Measurements from ENCODE around the gene PIH1D2. TPM values are rescaled to one million over a fixed set of nuclear protein-coding genes. Genes with fewer than 3 reads are reported as not detected.

Gene PIH1D2
- total RNA-seq, 2 donors from 2014 or later, result 1.3 TPM; not detected in 1

DNA sequence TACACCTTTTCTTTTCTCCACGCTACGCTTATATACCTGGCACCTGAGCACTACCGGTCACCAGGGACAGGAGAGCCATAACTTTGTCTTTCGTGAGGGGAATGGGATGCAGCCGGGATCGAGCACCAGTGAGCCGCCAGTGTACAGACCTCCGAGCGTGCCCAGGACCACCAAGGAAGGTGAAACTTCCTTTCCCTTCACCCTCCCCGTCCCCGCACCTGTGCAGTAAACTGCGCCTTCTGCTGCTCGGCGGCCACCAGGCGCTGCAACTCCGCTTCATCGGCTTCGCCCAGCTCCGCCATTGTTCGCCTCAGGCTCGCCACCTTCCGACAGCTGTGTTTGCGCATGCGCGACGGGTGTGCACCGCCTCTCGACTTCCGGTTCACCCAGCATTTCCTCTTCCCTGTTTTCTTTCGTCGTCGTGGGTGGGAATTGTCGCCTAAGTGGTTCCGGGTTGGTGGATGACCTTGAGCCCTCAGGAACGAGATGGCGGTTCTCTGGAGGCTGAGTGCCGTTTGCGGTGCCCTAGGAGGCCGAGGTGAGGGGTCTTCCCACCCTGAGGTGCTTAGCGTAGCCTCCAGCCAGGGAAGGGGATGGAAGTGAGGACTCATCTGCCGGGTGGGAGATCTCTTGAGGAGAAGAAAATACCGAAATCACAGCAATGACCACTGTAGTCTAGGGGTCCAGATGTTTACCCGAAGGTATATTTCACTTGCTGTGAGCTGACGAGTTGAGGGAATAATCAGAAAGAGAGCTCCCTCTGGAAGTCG, 12.8 kb upstream of the PIH1D2 start, which contains the start of the genes SDHD and TIMM8B:
Gene SDHD (plus strand): TSS at position 452 of the 770 bp plus-strand sequence. CDS start 35 bp downstream, at position 487.
Gene TIMM8B (minus strand): TSS at position 335 of the 770 bp plus-strand sequence. CDS start 33 bp downstream, at position 302.
- peak; percentile 21 to 81 (median 75) for TF ChIP-seq POLR2A (IDR thresholded peaks at IDR 0.05)
- TF ChIP-seq, protein P1, sequence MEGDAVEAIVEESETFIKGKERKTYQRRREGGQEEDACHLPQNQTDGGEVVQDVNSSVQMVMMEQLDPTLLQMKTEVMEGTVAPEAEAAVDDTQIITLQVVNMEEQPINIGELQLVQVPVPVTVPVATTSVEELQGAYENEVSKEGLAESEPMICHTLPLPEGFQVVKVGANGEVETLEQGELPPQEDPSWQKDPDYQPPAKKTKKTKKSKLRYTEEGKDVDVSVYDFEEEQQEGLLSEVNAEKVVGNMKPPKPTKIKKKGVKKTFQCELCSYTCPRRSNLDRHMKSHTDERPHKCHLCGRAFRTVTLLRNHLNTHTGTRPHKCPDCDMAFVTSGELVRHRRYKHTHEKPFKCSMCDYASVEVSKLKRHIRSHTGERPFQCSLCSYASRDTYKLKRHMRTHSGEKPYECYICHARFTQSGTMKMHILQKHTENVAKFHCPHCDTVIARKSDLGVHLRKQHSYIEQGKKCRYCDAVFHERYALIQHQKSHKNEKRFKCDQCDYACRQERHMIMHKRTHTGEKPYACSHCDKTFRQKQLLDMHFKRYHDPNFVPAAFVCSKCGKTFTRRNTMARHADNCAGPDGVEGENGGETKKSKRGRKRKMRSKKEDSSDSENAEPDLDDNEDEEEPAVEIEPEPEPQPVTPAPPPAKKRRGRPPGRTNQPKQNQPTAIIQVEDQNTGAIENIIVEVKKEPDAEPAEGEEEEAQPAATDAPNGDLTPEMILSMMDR (IDR thresholded peaks at IDR 0.05), result peak in 4 of 7 experiments; percentile 40 to 54 (median 47)
- H3K36me3 ChIP-seq (replicated peaks in 1 of 2; ENCODE audit: insufficient read depth in 1 of 2, low read depth in 2 of 2), result peaks cover 0 to 22% of the 10 kb centered on the region in 2 donors
- H3K9me3 ChIP-seq, result no peaks in the 10 kb centered on the region
- ATAC-seq, result peak; percentile 99
- WGBS, 2 donors, result 0% methylated on average over 41 to 45 of the region's 45 CpGs
- H3K4me3 ChIP-seq, result peak within 1 kb of the TSS; percentile 33 to 96
- intact Hi-C loops (cut with DNase I), result no loop called here
- no peaks in the 10 kb centered on the region for H3K27me3 ChIP-seq
- H3K27ac ChIP-seq, result peak within 1 kb of the TSS; percentile 59 to 78 (median 66)
- DNase-seq, result peak; percentile 95 to 97 (median 96)
- peaks cover 32% of the 10 kb centered on the region for H3K4me1 ChIP-seq

DNA sequence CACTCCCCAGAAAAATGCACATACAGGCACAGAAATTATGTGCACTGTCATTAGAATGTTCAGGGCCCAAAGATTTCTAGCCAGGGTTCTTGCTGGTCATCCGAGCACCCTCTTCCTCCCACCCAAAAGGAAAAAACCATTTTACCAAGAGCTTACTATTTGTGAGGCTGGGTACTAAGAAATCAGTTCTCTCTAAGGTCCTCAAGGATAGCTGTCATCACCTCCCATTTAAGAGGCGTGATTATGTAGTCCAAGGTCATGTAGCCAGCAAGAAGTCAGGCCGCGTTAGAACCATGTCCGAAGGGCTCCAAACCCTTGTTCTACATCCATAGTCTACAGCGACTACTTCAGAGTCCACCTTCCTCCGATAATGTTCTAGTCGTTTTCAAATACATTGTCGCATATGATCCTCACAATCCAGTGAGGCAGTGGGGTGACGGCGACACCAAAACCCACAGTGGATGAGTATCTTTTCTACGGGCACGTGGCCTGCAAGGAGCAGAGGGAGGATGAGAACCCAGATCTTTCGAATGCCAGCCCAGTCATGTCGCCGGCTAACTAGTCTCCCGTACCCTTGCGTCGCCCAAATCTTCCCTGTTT, 12.1 kb upstream of the PIH1D2 start:
- H3K36me3 ChIP-seq (replicated peaks in 1 of 2; ENCODE audit: insufficient read depth in 1 of 2, low read depth in 2 of 2), result peaks cover 0 to 19% of the 10 kb centered on the region in 2 donors

DNA sequence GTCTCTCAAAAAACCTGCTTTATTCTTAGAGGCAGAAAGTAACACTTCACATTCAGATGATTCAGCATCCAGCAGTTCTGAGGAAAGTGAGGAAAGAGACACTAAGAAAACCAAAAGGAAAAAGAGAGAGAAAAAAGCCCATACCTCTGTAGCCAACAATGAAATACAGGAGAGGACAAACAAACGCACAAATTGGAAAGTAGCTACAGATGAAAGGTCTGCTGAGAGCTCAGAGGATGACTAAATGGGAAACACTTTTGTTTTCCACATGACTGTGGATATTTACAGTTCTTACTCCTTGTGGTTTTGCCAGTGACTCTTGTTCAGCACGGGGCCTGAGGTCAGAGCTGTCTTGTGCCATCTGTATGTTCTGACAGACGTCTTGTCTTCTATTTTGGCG, 8.9 kb upstream of the PIH1D2 start:
- Histone ChIP-seq H3K4me1 (peaks cover 15% of the 10 kb centered on the region), H3K36me3 (replicated peaks in 1 of 2; ENCODE audit: insufficient read depth in 1 of 2, low read depth in 2 of 2) (peaks cover 0 to 25% of the 10 kb centered on the region in 2 donors), H3K27me3 (no peaks in the 10 kb centered on the region), H3K27ac (no peak overlapping the region), H3K4me3 (no peak overlapping the region), H3K9me3 (no peaks in the 10 kb centered on the region)
- TF ChIP-seq POLR2A (IDR thresholded peaks at IDR 0.05), result no peak
- ATAC-seq (no peak), DNase-seq (no peak)
- intact Hi-C loops (cut with DNase I), result no loop called here
- 67 to 70% methylated on average over 4 of the region's 4 CpGs for WGBS, 2 donors

More for the DNA sequence above, 12.1 kb upstream of the PIH1D2 start:
- H3K9me3 ChIP-seq, result no peaks in the 10 kb centered on the region
- H3K27me3 ChIP-seq, result no peaks in the 10 kb centered on the region
- H3K4me1 ChIP-seq, result peaks cover 32% of the 10 kb centered on the region
- intact Hi-C loops (cut with DNase I), result no loop called here
- ATAC-seq (peak; percentile 23), DNase-seq (peak in 3 of 4 donors; percentile 11 to 23 (median 19))
- 3 to 4% methylated on average over 19 of the region's 19 CpGs for WGBS, 2 donors
- TF ChIP-seq POLR2A (IDR thresholded peaks at IDR 0.05), result no peak
- TF ChIP-seq, protein P1 (IDR thresholded peaks at IDR 0.05), result no peak
- H3K27ac ChIP-seq, result peak overlapping the region; percentile 59 to 78 (median 66)
- peak overlapping the region; percentile 33 to 96 for H3K4me3 ChIP-seq

DNA sequence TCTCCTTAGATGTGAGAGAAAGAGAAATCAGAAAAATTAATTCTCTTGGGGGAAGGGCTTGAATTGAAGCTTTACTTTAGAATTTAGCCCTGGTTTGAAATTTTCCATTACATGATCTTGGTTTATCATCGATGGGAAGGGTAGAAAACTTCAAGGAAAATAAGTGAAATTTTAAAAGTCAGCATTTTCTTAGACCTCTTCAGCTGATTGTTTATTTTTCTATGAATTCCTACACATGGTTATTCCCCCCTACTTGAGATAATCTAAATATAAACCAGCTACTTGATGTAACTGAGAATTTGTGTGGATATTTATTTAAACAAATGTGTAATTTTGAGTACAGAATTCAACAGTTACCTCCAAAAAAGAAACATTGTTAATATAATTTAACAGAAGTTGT, 10.9 kb downstream of the PIH1D2 start:
- intact Hi-C loops (cut with DNase I), result no loop called here
- H3K36me3 ChIP-seq (replicated peaks in 1 of 2; ENCODE audit: insufficient read depth in 1 of 2, low read depth in 2 of 2), result peaks cover 0 to 3% of the 10 kb centered on the region in 2 donors
- H3K27ac ChIP-seq, result no peak overlapping the region
- no peaks in the 10 kb centered on the region for H3K4me1 ChIP-seq
- no peaks in the 10 kb centered on the region for H3K9me3 ChIP-seq
- no peaks in the 10 kb centered on the region for H3K27me3 ChIP-seq
- no peak for DNase-seq
- 80 to 86% methylated on average over 1 of the region's 1 CpG for WGBS, 2 donors
- no peak overlapping the region for H3K4me3 ChIP-seq
- no peak for ATAC-seq
- TF ChIP-seq, protein P1 (IDR thresholded peaks at IDR 0.05), result no peak
- TF ChIP-seq POLR2A (IDR thresholded peaks at IDR 0.05), result no peak

DNA sequence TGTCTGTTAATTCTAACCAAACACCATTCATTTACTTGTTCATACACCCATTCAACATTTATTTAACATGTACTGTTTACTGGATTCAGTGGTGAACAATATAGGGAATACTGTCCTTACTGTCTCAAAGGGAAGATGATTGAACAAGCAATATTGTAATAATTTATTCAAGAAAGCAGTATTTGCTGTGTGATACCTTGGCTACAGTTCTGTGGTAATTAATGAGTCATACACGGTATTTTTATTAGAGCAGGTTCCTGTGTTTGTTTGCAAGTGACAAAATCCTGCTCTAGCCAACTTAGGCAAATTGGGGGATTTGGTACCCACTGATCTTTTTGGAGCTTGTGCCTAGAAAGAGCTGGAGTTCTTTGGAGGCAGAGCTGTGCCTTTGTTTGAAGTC, 15.7 kb downstream of the PIH1D2 start:
- H3K4me1 ChIP-seq, result no peaks in the 10 kb centered on the region
- no peaks in the 10 kb centered on the region for H3K9me3 ChIP-seq
- ATAC-seq (no peak), DNase-seq (no peak)
- TF ChIP-seq, protein P1 (IDR thresholded peaks at IDR 0.05), result no peak
- TF ChIP-seq POLR2A (IDR thresholded peaks at IDR 0.05), result no peak
- H3K27me3 ChIP-seq, result no peaks in the 10 kb centered on the region
- H3K36me3 ChIP-seq (replicated peaks in 1 of 2; ENCODE audit: insufficient read depth in 1 of 2, low read depth in 2 of 2), result peaks cover 0 to 7% of the 10 kb centered on the region in 2 donors
- 21 to 25% methylated on average over 1 of the region's 1 CpG for WGBS, 2 donors
- no peak overlapping the region for H3K27ac ChIP-seq
- H3K4me3 ChIP-seq, result no peak overlapping the region
- intact Hi-C loops (cut with DNase I), result no loop called here
